HEK293 (cell line): ENCODE results near the gene PPIE.

ENCODE experiments used
- CTCF ChIA-PET: fragments of 350-600 bp; formaldehyde crosslinking; extraction: SDS; loops from one replicate; lab custom pipeline; 2021; ENCODE audit warnings: antibody characterized with exemption; lab: Yijun Ruan, JAX
- POLR2A ChIA-PET: fragments of 300-600 bp; formaldehyde crosslinking; extraction: SDS; loops from one replicate; lab custom pipeline; 2020; ENCODE audit warnings: antibody characterized with exemption, inconsistent platforms; lab: Yijun Ruan, JAX
- H3K27ac ChIP-seq: fragments of 200-500 bp; sonication (Bioruptor generic); 2 replicates; pipeline ENCODE4 v1.5.1; 2014; ENCODE audit warnings: low read depth, low read length, control low read depth, inconsistent platforms; ENCODE audit errors: extremely low read depth
- H3K36me3 ChIP-seq, 2 experiments: fragments of 200-500 bp in 1 of 2; sonication (Bioruptor generic) in 1 of 2; 1 replicate in 1 of 2; 2 replicates in 1 of 2; pipeline ENCODE4 v1.5.1; 2014 to 2017; ENCODE audit warnings: inconsistent platforms in 2 of 2, low read length in 2 of 2; ENCODE audit not compliant: control insufficient read depth in 2 of 2, insufficient read depth in 1 of 2
- H3K4me1 ChIP-seq: fragments of 200-500 bp; sonication (Bioruptor generic); 2 replicates; pipeline ENCODE4 v1.5.1; 2014; ENCODE audit warnings: mild to moderate bottlenecking, low read length, inconsistent platforms; ENCODE audit not compliant: control insufficient read depth, insufficient read depth
- H3K4me3 ChIP-seq: 2 replicates; pipeline ENCODE4 v1.5.1; 2011; ENCODE audit warnings: low read depth, mild to moderate bottlenecking, control low read depth, low read length, moderate library complexity
- H3K9me3 ChIP-seq: fragments of 200-500 bp; sonication (Bioruptor generic); 2 replicates; pipeline ENCODE4 v1.5.1; 2014; ENCODE audit warnings: low read depth, low read length, inconsistent platforms; ENCODE audit not compliant: control insufficient read depth, insufficient read depth
- BCL11A ChIP-seq: fragments of 450-650 bp; formaldehyde crosslinking; IDR thresholded peaks from 2 replicates; pipeline ENCODE4 v1.5.1; 2016; ENCODE audit warnings: low read depth, missing biosample characterization, missing genetic modification characterization
- FEZF1 ChIP-seq: fragments of 450-650 bp; formaldehyde crosslinking; IDR thresholded peaks from 2 replicates; pipeline ENCODE4 v1.5.1; 2016; ENCODE audit warnings: missing biosample characterization, missing genetic modification characterization
- IKZF3 ChIP-seq: fragments of 450-650 bp; IDR thresholded peaks from 2 replicates; pipeline ENCODE4 v1.5.0; 2018; ENCODE audit warnings: missing biosample characterization, mild to moderate bottlenecking, missing genetic modification characterization, moderate library complexity
- SP3 ChIP-seq: fragments of 450-650 bp; formaldehyde crosslinking; IDR thresholded peaks from 2 replicates; pipeline ENCODE4 v1.5.1; 2016; ENCODE audit warnings: missing biosample characterization, missing genetic modification characterization
- ZBTB20 ChIP-seq: fragments of 450-650 bp; formaldehyde crosslinking; IDR thresholded peaks from 2 replicates; pipeline ENCODE4 v1.5.1; 2016; ENCODE audit warnings: missing biosample characterization, missing genetic modification characterization
- ZBTB48 ChIP-seq: fragments of 450-650 bp; formaldehyde crosslinking; IDR thresholded peaks from 2 replicates; pipeline ENCODE4 v1.5.1; 2016; ENCODE audit warnings: missing biosample characterization, missing genetic modification characterization
- ZBTB8A ChIP-seq: fragments of 450-650 bp; formaldehyde crosslinking; IDR thresholded peaks from 2 replicates; pipeline ENCODE4 v1.5.1; 2016; ENCODE audit warnings: missing biosample characterization, missing genetic modification characterization
- ZFP41 ChIP-seq: fragments of 450-650 bp; formaldehyde crosslinking; IDR thresholded peaks from 2 replicates; pipeline ENCODE4 v1.5.1; 2016; ENCODE audit warnings: missing biosample characterization, missing genetic modification characterization, borderline replicate concordance
- ZFP69B ChIP-seq: fragments of 450-650 bp; formaldehyde crosslinking; IDR thresholded peaks from 2 replicates; pipeline ENCODE4 v1.5.1; 2016; ENCODE audit warnings: missing biosample characterization, missing genetic modification characterization
- ZNF132 ChIP-seq: fragments of 450-650 bp; formaldehyde crosslinking; IDR thresholded peaks from 2 replicates; pipeline ENCODE4 v1.5.1; 2017; ENCODE audit warnings: missing biosample characterization, missing genetic modification characterization, borderline replicate concordance
- ZNF140 ChIP-seq: fragments of 450-650 bp; formaldehyde crosslinking; IDR thresholded peaks from 2 replicates; pipeline ENCODE4 v1.5.1; 2016; ENCODE audit warnings: missing biosample characterization, missing genetic modification characterization
- ZNF214 ChIP-seq: fragments of 450-650 bp; formaldehyde crosslinking; IDR thresholded peaks from 2 replicates; pipeline ENCODE4 v1.5.1; 2017; ENCODE audit warnings: missing biosample characterization, mild to moderate bottlenecking, missing genetic modification characterization, borderline replicate concordance
- ZNF23 ChIP-seq: fragments of 450-650 bp; formaldehyde crosslinking; IDR thresholded peaks from 2 replicates; pipeline ENCODE4 v1.5.1; 2016; ENCODE audit warnings: missing biosample characterization, missing genetic modification characterization, borderline replicate concordance
- ZNF335 ChIP-seq: fragments of 450-650 bp; formaldehyde crosslinking; conservative IDR thresholded peaks from 2 replicates; pipeline ENCODE4 v1.5.1; 2016; ENCODE audit warnings: missing biosample characterization, missing genetic modification characterization
- ZNF394 ChIP-seq: fragments of 450-650 bp; formaldehyde crosslinking; IDR thresholded peaks from 2 replicates; pipeline ENCODE4 v1.5.1; 2016; ENCODE audit warnings: missing biosample characterization, missing genetic modification characterization, mild to moderate bottlenecking, moderate library complexity, borderline replicate concordance
- ZNF423 ChIP-seq: fragments of 450-650 bp; formaldehyde crosslinking; IDR thresholded peaks from 2 replicates; pipeline ENCODE4 v1.5.1; 2016; ENCODE audit warnings: missing biosample characterization, missing genetic modification characterization
- ZNF433 ChIP-seq: fragments of 450-650 bp; formaldehyde crosslinking; IDR thresholded peaks from 2 replicates; pipeline ENCODE4 v1.5.1; 2016; ENCODE audit warnings: missing biosample characterization, missing genetic modification characterization, low read depth
- ZNF529 ChIP-seq: fragments of 450-650 bp; formaldehyde crosslinking; IDR thresholded peaks from 2 replicates; pipeline ENCODE4 v1.5.1; 2017; ENCODE audit warnings: missing genetic modification characterization, missing biosample characterization; ENCODE audit not compliant: insufficient replicate concordance
- ZNF530 ChIP-seq: fragments of 450-650 bp; formaldehyde crosslinking; IDR thresholded peaks from 2 replicates; pipeline ENCODE4 v1.5.1; 2016; ENCODE audit warnings: low read depth, missing biosample characterization, missing genetic modification characterization
- ZNF600 ChIP-seq: fragments of 450-650 bp; formaldehyde crosslinking; IDR thresholded peaks from 2 replicates; pipeline ENCODE4 v1.5.1; 2016; ENCODE audit warnings: missing biosample characterization, missing genetic modification characterization
- ZNF624 ChIP-seq: fragments of 450-650 bp; formaldehyde crosslinking; IDR thresholded peaks from 2 replicates; pipeline ENCODE4 v1.5.1; 2017; ENCODE audit warnings: missing biosample characterization, missing genetic modification characterization
- ZNF660 ChIP-seq: fragments of 450-650 bp; IDR thresholded peaks from 2 replicates; pipeline ENCODE4 v1.5.1; 2018; ENCODE audit warnings: missing biosample characterization, mild to moderate bottlenecking, missing genetic modification characterization
- ZNF677 ChIP-seq: fragments of 450-650 bp; IDR thresholded peaks from 2 replicates; pipeline ENCODE4 v1.5.0; 2018; ENCODE audit warnings: missing biosample characterization, mild to moderate bottlenecking, missing genetic modification characterization, moderate library complexity
- ZNF843 ChIP-seq: fragments of 450-650 bp; formaldehyde crosslinking; IDR thresholded peaks from 2 replicates; pipeline ENCODE4 v1.5.1; 2016; ENCODE audit warnings: missing biosample characterization, missing genetic modification characterization
- TF ChIP-seq, protein P1 (sequence below): fragments of 450-650 bp; formaldehyde crosslinking; IDR thresholded peaks from 2 replicates; pipeline ENCODE4 v1.5.1; 2016; ENCODE audit warnings: missing biosample characterization, missing genetic modification characterization, low read depth
- TF ChIP-seq, protein P2 (sequence below): fragments of 450-650 bp; formaldehyde crosslinking; IDR thresholded peaks from 2 replicates; pipeline ENCODE4 v1.5.1; 2016; ENCODE audit warnings: missing biosample characterization, missing genetic modification characterization
- TF ChIP-seq, protein P3 (sequence below): fragments of 450-650 bp; formaldehyde crosslinking; IDR thresholded peaks from 2 replicates; pipeline ENCODE4 v1.5.1; 2016; ENCODE audit warnings: missing biosample characterization, missing genetic modification characterization
- TF ChIP-seq, protein P4 (sequence below): fragments of 450-650 bp; formaldehyde crosslinking; optimal IDR thresholded peaks from 2 replicates; pipeline ENCODE3; 2016; ENCODE audit warnings: missing biosample characterization, mild to moderate bottlenecking, missing genetic modification characterization

Gene PPIE

DNA sequence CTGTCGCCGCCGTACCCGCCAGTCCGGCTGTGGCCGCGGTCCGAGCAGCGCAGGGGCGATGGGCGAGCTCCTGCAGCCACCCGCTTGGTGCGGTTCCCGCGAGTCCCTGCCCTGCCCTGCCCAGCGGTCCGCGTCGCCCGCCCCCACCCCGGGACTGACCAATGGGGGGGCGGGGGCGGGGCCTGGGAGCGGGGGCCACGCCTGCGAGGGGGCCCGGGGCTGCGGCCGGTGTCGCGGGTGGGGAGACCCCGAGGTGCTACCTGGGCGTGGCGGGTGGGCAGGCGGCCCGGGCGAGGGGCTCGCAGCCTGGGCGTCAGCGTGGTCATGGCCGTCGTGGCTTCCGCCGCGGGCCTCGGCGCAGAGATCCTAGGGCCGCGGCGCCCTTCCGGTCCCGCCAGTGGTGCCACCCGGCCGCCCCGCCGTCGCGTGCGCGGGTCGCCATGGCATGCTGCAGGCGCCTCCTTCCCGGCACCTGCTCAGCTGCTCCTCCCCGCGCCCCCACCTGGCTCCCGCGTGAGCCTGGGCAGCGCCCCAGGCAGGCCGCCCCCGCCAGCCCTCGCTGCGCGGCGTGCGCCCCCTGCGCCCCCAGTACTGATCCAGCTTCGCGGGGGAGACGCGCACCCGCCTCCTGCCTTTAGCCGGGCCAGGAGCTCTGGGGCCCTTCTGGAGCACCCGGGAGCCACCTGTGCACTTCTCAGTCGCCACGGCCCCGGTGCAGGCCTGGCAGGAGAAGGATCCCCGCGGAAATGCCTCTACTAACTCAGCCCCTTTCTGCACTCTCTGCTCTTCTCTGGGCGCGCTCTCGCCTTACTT lies 50.3 kb downstream of the PPIE start, which contains the start of gene BMP8B (continued):
- TF ChIP-seq ZNF660 (tag by site-specific recombination) (0 out of 2 replicates have a peak, but pooled peaks have one; percentile 25), ZBTB8A (tag by site-specific recombination) (peak; percentile 80), ZNF530 (tag by site-specific recombination) (no peak), BCL11A (tag by site-specific recombination) (no peak), SP3 (tag by site-specific recombination) (peak; percentile 59), ZFP69B (tag by site-specific recombination) (0 out of 2 replicates have a peak, but pooled peaks have one; percentile 19), ZNF677 (tag by site-specific recombination) (no peak), ZNF423 (tag by site-specific recombination) (no peak), ZFP41 (no peak)
- TF ChIP-seq, protein P1, sequence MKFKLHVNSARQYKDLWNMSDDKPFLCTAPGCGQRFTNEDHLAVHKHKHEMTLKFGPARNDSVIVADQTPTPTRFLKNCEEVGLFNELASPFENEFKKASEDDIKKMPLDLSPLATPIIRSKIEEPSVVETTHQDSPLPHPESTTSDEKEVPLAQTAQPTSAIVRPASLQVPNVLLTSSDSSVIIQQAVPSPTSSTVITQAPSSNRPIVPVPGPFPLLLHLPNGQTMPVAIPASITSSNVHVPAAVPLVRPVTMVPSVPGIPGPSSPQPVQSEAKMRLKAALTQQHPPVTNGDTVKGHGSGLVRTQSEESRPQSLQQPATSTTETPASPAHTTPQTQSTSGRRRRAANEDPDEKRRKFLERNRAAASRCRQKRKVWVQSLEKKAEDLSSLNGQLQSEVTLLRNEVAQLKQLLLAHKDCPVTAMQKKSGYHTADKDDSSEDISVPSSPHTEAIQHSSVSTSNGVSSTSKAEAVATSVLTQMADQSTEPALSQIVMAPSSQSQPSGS (tag by site-specific recombination): no peak

DNA sequence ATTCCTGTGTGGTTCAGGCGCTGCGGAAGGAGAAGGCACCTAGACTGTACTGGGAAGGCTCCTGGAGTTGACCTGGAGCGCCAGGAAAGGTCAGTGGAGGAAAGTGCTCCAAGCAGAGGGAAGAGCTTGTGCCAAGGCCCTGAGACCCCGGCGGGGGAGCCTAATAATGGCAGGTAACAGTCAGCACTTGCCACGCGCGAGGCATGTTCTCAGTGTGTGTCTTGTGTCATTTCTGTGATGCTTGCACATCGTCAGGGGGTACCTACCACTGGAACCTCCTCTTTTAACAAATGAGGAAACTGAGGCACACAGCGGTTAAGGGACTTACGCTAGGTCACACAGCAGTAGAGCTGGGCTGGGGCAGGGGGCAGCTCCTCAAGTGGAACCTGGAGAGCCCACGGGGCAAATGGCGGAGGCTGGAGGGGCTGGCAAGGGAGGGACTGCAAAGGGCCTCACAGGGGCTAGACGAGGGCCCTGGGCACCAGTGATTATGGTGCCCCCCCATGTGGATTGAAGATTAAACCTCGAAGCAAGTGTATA lies 51.0 kb downstream of the PPIE start:
- ChIA-PET CTCF (interaction anchor here (1.7 kb wide), 1 partner anchor 11 kb away, joined by 8 read pairs; no protein-coding TSS in a partner anchor), POLR2A (interaction anchor here (1.9 kb wide), 1 partner anchor 51 kb away, joined by 8 read pairs; the partner anchor contains the start of gene PPIE)
- H3K4me3 ChIP-seq: peak overlapping the region; percentile 71
- H3K4me1 ChIP-seq: no peaks in the 10 kb centered on the region
- no peaks in the 10 kb centered on the region for H3K36me3 ChIP-seq
- H3K9me3 ChIP-seq: no peaks in the 10 kb centered on the region
- no peak overlapping the region; the same call in 1 of the 2 replicates for H3K27ac ChIP-seq
- peak; percentile 26; the same call in 1 of the 2 replicates for TF ChIP-seq IKZF3 (tag by site-specific recombination)
- TF ChIP-seq ZNF23 (tag by site-specific recombination): no peak
- TF ChIP-seq ZNF624 (tag by site-specific recombination): no peak
- TF ChIP-seq ZBTB48: 0 out of 2 replicates have a peak, but pooled peaks have one; percentile 32
- TF ChIP-seq ZNF433 (tag by site-specific recombination): no peak
- TF ChIP-seq ZNF843 (tag by site-specific recombination): no peak
- 0 out of 2 replicates have a peak, but pooled peaks have one; percentile 5 for TF ChIP-seq ZNF394 (tag by site-specific recombination)
- no peak for TF ChIP-seq FEZF1
- no peak for TF ChIP-seq ZNF140 (tag by site-specific recombination)
- no peak for TF ChIP-seq ZNF214
- TF ChIP-seq ZNF529 (tag by site-specific recombination): no peak
- TF ChIP-seq ZNF530 (tag by site-specific recombination): no peak
- TF ChIP-seq, protein P2, sequence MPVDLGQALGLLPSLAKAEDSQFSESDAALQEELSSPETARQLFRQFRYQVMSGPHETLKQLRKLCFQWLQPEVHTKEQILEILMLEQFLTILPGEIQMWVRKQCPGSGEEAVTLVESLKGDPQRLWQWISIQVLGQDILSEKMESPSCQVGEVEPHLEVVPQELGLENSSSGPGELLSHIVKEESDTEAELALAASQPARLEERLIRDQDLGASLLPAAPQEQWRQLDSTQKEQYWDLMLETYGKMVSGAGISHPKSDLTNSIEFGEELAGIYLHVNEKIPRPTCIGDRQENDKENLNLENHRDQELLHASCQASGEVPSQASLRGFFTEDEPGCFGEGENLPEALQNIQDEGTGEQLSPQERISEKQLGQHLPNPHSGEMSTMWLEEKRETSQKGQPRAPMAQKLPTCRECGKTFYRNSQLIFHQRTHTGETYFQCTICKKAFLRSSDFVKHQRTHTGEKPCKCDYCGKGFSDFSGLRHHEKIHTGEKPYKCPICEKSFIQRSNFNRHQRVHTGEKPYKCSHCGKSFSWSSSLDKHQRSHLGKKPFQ (tag by site-specific recombination): no peak
- TF ChIP-seq ZNF600 (tag by site-specific recombination): peak; percentile 48; the same call in 1 of the 2 replicates
- TF ChIP-seq ZNF335: peak; percentile 77
- TF ChIP-seq ZBTB20 (tag by site-specific recombination): peak; percentile 50; the same call in 1 of the 2 replicates
- TF ChIP-seq, protein P3, sequence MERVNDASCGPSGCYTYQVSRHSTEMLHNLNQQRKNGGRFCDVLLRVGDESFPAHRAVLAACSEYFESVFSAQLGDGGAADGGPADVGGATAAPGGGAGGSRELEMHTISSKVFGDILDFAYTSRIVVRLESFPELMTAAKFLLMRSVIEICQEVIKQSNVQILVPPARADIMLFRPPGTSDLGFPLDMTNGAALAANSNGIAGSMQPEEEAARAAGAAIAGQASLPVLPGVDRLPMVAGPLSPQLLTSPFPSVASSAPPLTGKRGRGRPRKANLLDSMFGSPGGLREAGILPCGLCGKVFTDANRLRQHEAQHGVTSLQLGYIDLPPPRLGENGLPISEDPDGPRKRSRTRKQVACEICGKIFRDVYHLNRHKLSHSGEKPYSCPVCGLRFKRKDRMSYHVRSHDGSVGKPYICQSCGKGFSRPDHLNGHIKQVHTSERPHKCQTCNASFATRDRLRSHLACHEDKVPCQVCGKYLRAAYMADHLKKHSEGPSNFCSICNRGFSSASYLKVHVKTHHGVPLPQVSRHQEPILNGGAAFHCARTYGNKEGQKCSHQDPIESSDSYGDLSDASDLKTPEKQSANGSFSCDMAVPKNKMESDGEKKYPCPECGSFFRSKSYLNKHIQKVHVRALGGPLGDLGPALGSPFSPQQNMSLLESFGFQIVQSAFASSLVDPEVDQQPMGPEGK (tag by site-specific recombination): 0 out of 2 replicates have a peak, but pooled peaks have one; percentile 5
- TF ChIP-seq, protein P4, sequence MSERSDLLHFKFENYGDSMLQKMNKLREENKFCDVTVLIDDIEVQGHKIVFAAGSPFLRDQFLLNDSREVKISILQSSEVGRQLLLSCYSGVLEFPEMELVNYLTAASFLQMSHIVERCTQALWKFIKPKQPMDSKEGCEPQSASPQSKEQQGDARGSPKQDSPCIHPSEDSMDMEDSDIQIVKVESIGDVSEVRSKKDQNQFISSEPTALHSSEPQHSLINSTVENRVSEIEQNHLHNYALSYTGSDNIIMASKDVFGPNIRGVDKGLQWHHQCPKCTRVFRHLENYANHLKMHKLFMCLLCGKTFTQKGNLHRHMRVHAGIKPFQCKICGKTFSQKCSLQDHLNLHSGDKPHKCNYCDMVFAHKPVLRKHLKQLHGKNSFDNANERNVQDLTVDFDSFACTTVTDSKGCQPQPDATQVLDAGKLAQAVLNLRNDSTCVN: peak; percentile 4
- no peak for TF ChIP-seq ZNF132 (tag by site-specific recombination)
